Fibroblast of lung (primary cell): ENCODE measurements around the gene DCAF12. TPM values are rescaled to one million over a fixed set of nuclear protein-coding genes. Genes with fewer than 3 reads are reported as not detected.

Experiments
- DNase-seq, 2 donors: peaks; one replicate each; pipeline versions ENCODE4 v3.0.0 to v3.0.0-alpha.2; 2010; ENCODE audit warnings: low read depth in 2 of 2
- H2AFZ ChIP-seq: 2 replicates; pipeline ENCODE4 v1.5.1; 2012; ENCODE audit warnings: low read length, control low read depth, inconsistent platforms
- H3K27ac ChIP-seq: 2 replicates; pipeline ENCODE4 v1.5.1; 2011; ENCODE audit warnings: low read length, control low read depth; ENCODE audit not compliant: insufficient read depth
- H3K27me3 ChIP-seq: 2 replicates; pipeline ENCODE4 v1.5.1; 2011; ENCODE audit warnings: mild to moderate bottlenecking, low read length; ENCODE audit not compliant: control insufficient read depth, insufficient read depth
- H3K36me3 ChIP-seq: 2 replicates; pipeline ENCODE4 v1.5.1; 2011; ENCODE audit warnings: low read length; ENCODE audit not compliant: control insufficient read depth, insufficient read depth
- H3K4me1 ChIP-seq: 2 replicates; pipeline ENCODE4 v1.5.1; 2011; ENCODE audit warnings: low read length; ENCODE audit not compliant: control insufficient read depth, insufficient read depth; ENCODE audit errors: extremely low read depth
- H3K4me2 ChIP-seq: 2 replicates; pipeline ENCODE4 v1.5.1; 2011; ENCODE audit warnings: low read length, control low read depth; ENCODE audit not compliant: insufficient read depth; ENCODE audit errors: extremely low read depth
- H3K4me3 ChIP-seq, 4 experiments: fragments of 200-600 bp in 1 of 4; sonication (generic) in 1 of 4; replicated peaks in 1 of 4; 2 replicates each; pipeline ENCODE4 v1.5.1; 2011 to 2016; ENCODE audit warnings: low read length in 4 of 4, low read depth in 3 of 4, mild to moderate bottlenecking in 3 of 4, control low read depth in 2 of 4, inconsistent platforms in 1 of 4, mixed read lengths in 1 of 4; ENCODE audit not compliant: insufficient read depth in 1 of 4; ENCODE audit errors: control extremely low read depth in 1 of 4
- H3K79me2 ChIP-seq: 2 replicates; pipeline ENCODE4 v1.5.1; 2012; ENCODE audit warnings: mild to moderate bottlenecking, low read length, inconsistent platforms; ENCODE audit not compliant: control insufficient read depth, insufficient read depth
- H3K9ac ChIP-seq: 2 replicates; pipeline ENCODE4 v1.5.1; 2011; ENCODE audit warnings: mild to moderate bottlenecking, low read length, control low read depth; ENCODE audit not compliant: insufficient read depth
- H3K9me3 ChIP-seq: 2 replicates; pipeline ENCODE4 v1.5.1; 2012; ENCODE audit warnings: low read depth, low read length; ENCODE audit not compliant: control insufficient read depth, insufficient read depth
- H4K20me1 ChIP-seq: 2 replicates; pipeline ENCODE4 v1.5.1; 2011; ENCODE audit warnings: low read length; ENCODE audit not compliant: control insufficient read depth, insufficient read depth; ENCODE audit errors: extremely low read depth
- EZH2 ChIP-seq: IDR thresholded peaks from 2 replicates; pipeline ENCODE4 v1.5.1; 2012; ENCODE audit warnings: low read length, control low read depth, mild to moderate bottlenecking; ENCODE audit errors: missing control alignments
- polyA plus RNA-seq, 2 donors: library from polyadenylated mRNA; depleted of rRNA in 1 of 2; stranded (reverse) in 1 of 2; unstranded in 1 of 2; fragments of >200 nt; gene quantifications; 2 replicates each; pipeline ENCODE4 v1.2.1, GENCODE V29; 2011 to 2012; ENCODE audit warnings: missing spikeins in 1 of 2
- total RNA-seq: library from RNA; depleted of rRNA; stranded (reverse); fragments of >200 nt; gene quantifications from 2 replicates; pipeline ENCODE4 v1.2.1, GENCODE V29; 2014
- TF ChIP-seq, protein P1 (sequence below), 2 donors: IDR thresholded peaks in 1 of 2; conservative IDR thresholded peaks in 1 of 2; 1 replicate in 1 of 2; 2 replicates in 1 of 2; pipeline ENCODE4 v1.5.1; 2011 to 2012; ENCODE audit warnings: low read length in 2 of 2, control low read depth in 1 of 2, inconsistent platforms in 1 of 2, low read depth in 1 of 2, mild to moderate bottlenecking in 1 of 2

The DCAF12 gene
- total and polyA plus RNA-seq, 2 donors (not counting 1 experiment from before 2014, with no cell fraction given), result 9.7 to 26.3 TPM

GRCh38 chr9:34119713-34120112, 6.8 kb downstream of the DCAF12 start:
- Histone ChIP-seq H3K27ac (no peak overlapping the region), H3K27me3 (no peaks in the 10 kb centered on the region), H3K4me1 (peaks cover 2% of the 10 kb centered on the region), H3K79me2 (peaks cover 24% of the 10 kb centered on the region), H3K9ac (no peak overlapping the region), H3K4me3 (no peak overlapping the region), H3K9me3 (no peaks in the 10 kb centered on the region), H2AFZ (no peak overlapping the region), H3K36me3 (peaks cover 3% of the 10 kb centered on the region), H4K20me1 (no peaks in the 10 kb centered on the region), H3K4me2 (no peak overlapping the region)
- TF ChIP-seq, protein P1, sequence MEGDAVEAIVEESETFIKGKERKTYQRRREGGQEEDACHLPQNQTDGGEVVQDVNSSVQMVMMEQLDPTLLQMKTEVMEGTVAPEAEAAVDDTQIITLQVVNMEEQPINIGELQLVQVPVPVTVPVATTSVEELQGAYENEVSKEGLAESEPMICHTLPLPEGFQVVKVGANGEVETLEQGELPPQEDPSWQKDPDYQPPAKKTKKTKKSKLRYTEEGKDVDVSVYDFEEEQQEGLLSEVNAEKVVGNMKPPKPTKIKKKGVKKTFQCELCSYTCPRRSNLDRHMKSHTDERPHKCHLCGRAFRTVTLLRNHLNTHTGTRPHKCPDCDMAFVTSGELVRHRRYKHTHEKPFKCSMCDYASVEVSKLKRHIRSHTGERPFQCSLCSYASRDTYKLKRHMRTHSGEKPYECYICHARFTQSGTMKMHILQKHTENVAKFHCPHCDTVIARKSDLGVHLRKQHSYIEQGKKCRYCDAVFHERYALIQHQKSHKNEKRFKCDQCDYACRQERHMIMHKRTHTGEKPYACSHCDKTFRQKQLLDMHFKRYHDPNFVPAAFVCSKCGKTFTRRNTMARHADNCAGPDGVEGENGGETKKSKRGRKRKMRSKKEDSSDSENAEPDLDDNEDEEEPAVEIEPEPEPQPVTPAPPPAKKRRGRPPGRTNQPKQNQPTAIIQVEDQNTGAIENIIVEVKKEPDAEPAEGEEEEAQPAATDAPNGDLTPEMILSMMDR (conservative IDR thresholded peaks at IDR 0.05 in 1 of 2, IDR thresholded peaks at IDR 0.05 in 1 of 2; ENCODE audit: low read depth in 1 of 2, low read length in 2 of 2), result no peak
- TF ChIP-seq EZH2, result no peak
- DNase-seq, result no peak

DNA sequence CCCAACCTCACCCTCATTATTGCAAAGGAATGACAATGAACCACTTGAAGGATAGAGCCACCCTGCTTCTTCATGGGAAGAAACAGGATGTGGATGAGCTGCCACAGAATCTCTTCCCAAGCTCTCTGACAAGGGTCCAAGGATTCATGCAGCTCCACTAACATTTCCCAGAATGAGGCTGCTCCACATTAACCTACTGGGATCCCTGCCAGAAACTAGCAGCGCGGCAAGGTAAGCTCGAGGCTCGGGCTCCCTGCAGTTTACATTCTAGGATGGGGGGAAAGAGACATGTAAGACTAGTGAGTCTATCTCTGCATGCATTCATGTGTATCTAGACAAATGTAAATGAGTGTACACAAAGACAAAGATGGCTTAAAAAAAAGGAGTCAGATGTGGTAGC, 12.1 kb downstream of the DCAF12 start:
- Histone ChIP-seq H3K27ac (no peak overlapping the region), H3K27me3 (no peaks in the 10 kb centered on the region), H3K79me2 (no peaks in the 10 kb centered on the region), H2AFZ (no peak overlapping the region), H3K9me3 (no peaks in the 10 kb centered on the region), H3K4me2 (no peak overlapping the region), H4K20me1 (no peaks in the 10 kb centered on the region), H3K4me3 (no peak overlapping the region), H3K36me3 (no peaks in the 10 kb centered on the region), H3K9ac (no peak overlapping the region), H3K4me1 (no peaks in the 10 kb centered on the region)
- DNase-seq, result peak in 1 of 2 donors; percentile 11
- TF ChIP-seq EZH2, result no peak
- TF ChIP-seq, protein P1 (conservative IDR thresholded peaks at IDR 0.05 in 1 of 2, IDR thresholded peaks at IDR 0.05 in 1 of 2; ENCODE audit: low read depth in 1 of 2, low read length in 2 of 2), result no peak

- Histone ChIP-seq H3K4me3 (no peak overlapping the region), H3K27me3 (no peaks in the 10 kb centered on the region), H3K27ac (no peak overlapping the region), H2AFZ (no peak overlapping the region), H3K9me3 (no peaks in the 10 kb centered on the region), H3K4me2 (no peak overlapping the region), H3K9ac (no peak overlapping the region), H3K36me3 (peaks cover 6% of the 10 kb centered on the region), H3K79me2 (no peaks in the 10 kb centered on the region), H4K20me1 (no peaks in the 10 kb centered on the region), H3K4me1 (no peaks in the 10 kb centered on the region)
- peak in 1 of 2 donors; percentile 11 for DNase-seq
- TF ChIP-seq EZH2, result no peak
- TF ChIP-seq, protein P1 (conservative IDR thresholded peaks at IDR 0.05 in 1 of 2, IDR thresholded peaks at IDR 0.05 in 1 of 2; ENCODE audit: low read depth in 1 of 2, low read length in 2 of 2), result no peak
Measured at GRCh38 chr9:34106110-34106509, 20.4 kb downstream of the DCAF12 start.
